Limb (tissue), 2 donors: ENCODE data around the gene SLC25A23.

ENCODE experiments used
- DNase-seq, 2 donors: peaks; one replicate each; pipeline ENCODE4 v3.0.0-alpha.2; 2016; ENCODE audit errors: extremely low spot score in 2 of 2

Gene SLC25A23

GRCh38 chr19:6424939-6425731, 34.5 kb downstream of the SLC25A23 start:
- DNase-seq: peak; percentile 99 to 100

DNA sequence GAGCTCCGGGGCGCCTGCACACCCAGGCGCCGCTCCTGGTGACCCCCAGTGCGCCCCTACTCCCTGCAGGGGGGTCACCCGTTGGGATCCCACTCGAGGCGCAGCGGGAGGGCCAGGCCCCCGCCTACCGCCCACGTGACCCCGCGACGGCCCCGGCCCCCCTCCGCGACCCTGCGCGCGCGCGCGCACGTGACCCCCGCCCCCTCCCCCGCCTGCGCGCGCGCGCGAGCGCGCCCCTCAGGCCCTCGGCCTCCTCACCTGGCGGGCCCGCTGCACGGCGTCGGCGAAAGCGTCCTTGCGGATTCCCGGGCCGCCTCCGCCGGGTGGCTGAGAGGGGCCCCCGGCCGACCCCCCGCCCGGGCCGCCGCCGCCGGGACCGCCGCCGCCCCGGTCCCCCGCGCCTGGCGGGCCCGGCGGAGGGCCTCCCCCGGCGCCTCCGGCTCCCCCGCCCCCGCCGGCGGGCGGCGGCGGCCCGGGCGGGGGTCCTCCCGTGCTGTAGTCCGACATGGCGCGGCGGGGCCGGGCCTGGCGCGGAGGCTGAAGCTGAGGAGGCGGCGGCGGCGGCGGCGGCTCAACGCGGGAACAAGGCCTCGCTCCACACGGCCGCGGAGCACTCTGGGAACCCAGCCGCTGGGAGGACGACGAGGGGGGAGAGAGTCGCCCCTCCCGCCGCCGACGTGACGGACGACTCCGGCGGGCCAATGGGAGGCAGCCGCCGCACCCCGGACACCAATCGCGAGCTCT, 35.2 kb downstream of the SLC25A23 start, which contains the start of gene KHSRP:
TSS of gene KHSRP (minus strand) at position 617 of the 744 bp plus-strand sequence. CDS start at position 507, 110 bp downstream.
- peak in 1 of 2 donors; percentile 68 for DNase-seq

- peak in 1 of 2 donors; percentile 2 for DNase-seq
Measured at GRCh38 chr19:6423499-6424194, 35.9 kb downstream of the SLC25A23 start.

GRCh38 chr19:6421075-6422014, 38.2 kb downstream of the SLC25A23 start:
- no peak for DNase-seq

DNA sequence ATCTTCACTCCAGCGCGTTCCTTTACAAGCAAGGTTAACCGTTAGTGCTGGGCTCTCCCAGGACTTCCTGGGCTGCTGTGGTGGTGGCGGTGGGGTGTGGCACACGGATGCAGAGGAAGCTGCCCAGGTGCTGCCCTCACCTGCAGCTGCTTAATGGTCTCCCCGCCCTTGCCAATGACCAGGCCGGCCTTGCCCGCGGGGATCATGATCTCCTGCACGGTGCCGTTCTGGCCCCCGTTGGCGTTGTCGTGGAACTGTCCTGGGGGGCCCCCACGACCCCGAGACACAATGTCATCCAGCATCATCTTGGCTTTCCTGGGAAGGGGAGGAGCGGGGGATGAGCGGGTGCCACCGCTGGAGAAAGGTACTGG, 41.0 kb downstream of the SLC25A23 start:
- no peak for DNase-seq

- DNase-seq: peak in 1 of 2 donors; percentile 50
Measured at GRCh38 chr19:6417713-6418561, 41.7 kb downstream of the SLC25A23 start.

- DNase-seq: no peak
Measured at GRCh38 chr19:6416658-6417405, 42.8 kb downstream of the SLC25A23 start.

- DNase-seq: no peak
Measured at GRCh38 chr19:6415591-6416190, 43.9 kb downstream of the SLC25A23 start.

GRCh38 chr19:6414793-6415590, 44.6 kb downstream of the SLC25A23 start:
- no peak for DNase-seq

DNA sequence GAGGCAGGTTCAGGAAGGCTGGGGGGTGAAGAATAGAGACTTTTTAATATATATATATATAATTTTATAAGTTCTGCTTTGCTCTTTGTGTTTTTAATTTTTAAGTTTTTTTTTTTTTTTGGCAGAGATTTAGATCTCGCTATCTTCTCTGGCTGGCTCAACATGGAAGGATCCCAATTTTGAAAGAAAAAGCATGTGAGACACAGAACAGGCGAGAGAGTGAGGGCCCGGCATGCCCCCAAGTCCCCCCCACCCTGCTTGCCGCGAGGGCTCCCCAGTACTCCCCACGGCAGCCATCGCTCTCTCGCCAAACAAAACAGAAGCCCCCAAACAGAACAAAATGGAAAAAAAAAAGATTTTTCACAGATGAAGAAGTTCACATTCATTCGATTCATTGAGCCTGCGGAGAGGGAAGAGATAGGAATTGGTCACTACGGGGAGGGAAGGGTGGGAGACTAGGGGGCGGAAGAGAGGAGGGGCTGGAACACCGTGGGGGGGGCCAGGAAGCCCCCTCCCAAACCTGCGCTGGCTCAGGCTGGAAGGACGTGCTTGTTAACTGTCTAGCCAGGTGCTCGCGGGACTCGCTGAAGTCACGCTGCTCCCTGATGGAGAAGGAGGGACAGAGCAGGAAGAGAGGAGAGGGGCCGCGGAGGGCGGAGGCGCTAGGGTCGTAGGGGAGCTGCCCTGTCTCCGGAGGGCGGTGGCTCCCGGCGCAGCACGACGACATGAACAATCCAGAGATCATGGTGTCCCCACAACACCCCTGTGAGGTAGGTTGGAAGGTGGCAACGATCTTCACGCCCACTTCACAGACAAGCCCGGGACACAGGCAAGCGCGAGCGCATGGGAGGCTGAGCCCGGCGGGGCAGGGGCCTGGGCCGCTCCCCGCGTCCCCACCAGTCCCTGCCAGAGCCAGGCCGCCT, 45.6 kb downstream of the SLC25A23 start:
- DNase-seq: peak in 1 of 2 donors; percentile 42

GRCh38 chr19:6413291-6413690, 46.3 kb downstream of the SLC25A23 start:
- peak; percentile 1 to 49 for DNase-seq

DNA sequence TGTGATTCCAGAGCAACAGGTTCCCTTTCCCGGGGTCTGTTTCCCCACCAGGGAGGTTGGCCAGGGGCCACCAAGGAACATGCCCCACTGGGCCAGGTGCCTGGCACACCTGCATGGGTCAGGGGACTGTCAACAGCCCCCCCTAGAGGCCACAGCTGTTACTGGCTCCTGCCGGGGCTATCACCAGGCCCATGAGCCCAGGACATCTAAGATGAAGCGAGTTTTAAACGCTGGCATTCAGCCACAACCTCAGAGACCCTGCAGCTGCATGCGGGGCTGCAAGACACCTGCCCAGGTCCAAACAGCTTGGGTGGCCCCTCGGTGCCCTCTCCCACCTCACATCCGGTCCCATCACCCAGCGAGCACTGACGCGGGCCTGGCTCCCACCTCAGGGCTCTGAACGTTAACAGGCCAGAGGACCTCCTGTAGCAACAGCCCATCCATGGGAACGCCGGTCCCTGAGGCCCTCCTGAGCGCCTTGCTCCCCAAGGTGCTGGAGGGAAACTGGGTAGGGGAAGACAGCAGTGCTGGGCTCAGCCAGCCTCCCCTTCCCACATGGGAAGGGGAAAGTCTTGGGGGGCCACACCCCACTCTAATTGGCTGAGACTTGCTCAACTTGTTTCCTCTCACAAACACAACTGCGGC, 47.0 kb downstream of the SLC25A23 start:
- peak; percentile 2 to 54 for DNase-seq

DNA sequence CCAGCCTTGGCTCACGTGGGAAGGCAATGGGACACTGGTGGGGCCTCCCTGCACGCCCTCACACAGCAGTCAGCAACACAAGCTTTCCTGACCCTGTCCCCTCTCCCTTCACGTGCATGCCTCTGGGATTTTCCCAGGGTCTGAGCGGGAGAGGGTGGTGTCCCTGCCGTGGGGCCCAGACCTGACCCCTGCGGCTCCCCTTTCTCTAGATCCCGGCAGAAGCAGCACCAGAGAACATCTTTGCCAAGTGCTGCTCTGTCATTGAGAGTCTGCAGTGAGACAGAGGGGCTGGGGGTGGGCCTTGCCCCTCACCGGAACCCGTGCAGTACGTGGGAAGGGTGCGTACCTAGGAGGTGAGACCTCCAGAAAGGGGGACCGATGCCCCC, 47.5 kb downstream of the SLC25A23 start:
- no peak for DNase-seq

DNA sequence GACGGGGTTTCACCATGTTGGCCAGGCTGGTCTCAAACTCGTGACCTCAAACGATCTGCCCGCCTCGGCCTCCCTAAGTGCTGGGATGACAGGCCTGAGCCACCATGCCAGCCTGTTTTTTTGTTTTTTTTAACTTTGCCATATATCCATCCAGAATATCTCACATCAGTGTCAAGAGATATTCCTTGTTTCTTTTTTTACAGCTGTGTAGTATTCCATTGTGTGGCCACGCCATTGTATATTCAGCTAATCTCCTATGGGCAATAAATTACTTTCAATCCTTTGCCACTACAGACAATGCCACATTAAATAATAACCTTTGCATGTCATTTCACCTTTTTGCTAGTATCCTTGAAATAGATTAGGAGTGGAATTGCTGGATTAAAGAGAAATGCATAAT, 50.2 kb downstream of the SLC25A23 start:
- DNase-seq: no peak

DNA sequence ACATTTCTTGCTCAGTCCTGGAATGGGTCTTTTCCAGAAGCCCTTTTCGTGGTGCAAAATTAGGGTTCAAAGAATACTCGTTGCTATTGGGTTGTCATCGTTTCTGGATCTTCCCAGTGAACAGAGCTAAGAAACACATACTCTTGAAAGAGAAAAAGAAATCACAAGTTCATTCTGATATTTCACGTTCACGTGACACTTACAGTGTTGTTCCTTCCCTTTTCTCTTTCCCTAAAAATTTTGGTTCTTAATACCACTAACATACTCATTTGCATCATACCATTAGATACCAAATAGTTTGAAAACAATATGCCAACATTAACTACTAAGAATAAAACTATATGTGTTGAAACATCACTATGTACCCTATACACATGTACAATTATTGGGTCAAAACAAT, 53.2 kb downstream of the SLC25A23 start:
- DNase-seq: no peak

DNA sequence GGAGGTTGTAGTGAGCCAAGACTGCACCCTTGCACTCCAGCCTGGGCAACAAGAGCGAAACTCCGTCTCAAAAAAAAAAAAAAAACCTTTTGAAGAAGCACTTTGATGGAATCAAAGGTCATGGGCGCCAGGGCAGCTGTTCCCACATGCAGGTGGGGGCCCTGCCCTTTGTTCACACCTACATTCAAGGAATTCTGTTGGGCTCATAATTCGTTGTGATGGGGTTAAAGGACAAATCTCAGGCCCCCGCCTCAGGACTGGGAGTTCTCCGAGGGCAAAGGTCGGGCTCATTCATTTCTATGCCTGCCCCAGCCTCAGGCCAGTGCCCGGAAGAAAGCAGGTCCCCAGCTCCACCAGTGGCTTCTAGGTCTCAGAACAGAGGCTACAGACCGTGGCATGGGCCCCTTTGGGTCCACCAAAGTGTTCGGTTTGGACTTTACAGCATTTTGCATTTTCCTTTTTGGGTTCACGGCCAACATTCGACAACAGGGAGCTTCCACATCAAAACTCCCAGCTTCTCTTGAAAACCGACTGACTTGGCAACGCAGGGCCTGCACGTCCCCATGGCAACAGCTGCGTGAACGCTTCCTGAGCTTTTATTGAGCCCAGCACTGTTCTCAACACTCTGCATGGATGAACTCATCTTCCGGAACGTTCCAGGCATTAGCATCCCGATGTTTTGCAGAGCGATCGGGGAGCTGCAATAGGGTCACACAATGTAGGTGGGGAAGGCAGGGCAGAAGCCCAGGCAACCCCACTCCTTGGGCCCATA, 56.6 kb downstream of the SLC25A23 start:
- DNase-seq: peak; percentile 81 to 85
